Lung (tissue), 12 donors: Measurements from ENCODE around the gene DENND1A. TPM values are rescaled to one million over a fixed set of nuclear protein-coding genes. Genes with fewer than 3 reads are reported as not detected.

Source experiments
- ATAC-seq: fragments of 200-7000 bp; cut with Tn5 transposase; one replicate; pipeline ENCODE4 v1.9.1; 2020; ENCODE audit warnings: moderate number of reproducible peaks; ENCODE audit not compliant: insufficient read depth, low FRiP score
- DNase-seq, 3 donors: peaks; one replicate each; pipeline ENCODE4 v3.0.0-alpha.2; 2013 to 2017
- H3K27ac ChIP-seq, 2 donors: one replicate each; pipeline ENCODE4 v1.5.1; 2013; ENCODE audit warnings: mild to moderate bottlenecking in 2 of 2, moderate library complexity in 2 of 2, control low read depth in 1 of 2, inconsistent platforms in 1 of 2, low read depth in 1 of 2, low read length in 1 of 2
- H3K27me3 ChIP-seq, 3 donors: one replicate each; pipeline ENCODE4 v1.5.1; 2013; ENCODE audit warnings: low read length in 2 of 3; ENCODE audit not compliant: control insufficient read depth in 3 of 3, insufficient read depth in 3 of 3
- H3K36me3 ChIP-seq, 4 donors: one replicate each; pipeline ENCODE4 v1.5.1; 2013; ENCODE audit warnings: low read length in 4 of 4, mild to moderate bottlenecking in 1 of 4, moderate library complexity in 1 of 4; ENCODE audit not compliant: control insufficient read depth in 4 of 4, insufficient read depth in 4 of 4
- H3K4me1 ChIP-seq, 5 donors: one replicate each; pipeline ENCODE4 v1.5.1; 2013; ENCODE audit warnings: low read length in 5 of 5, mild to moderate bottlenecking in 2 of 5, moderate library complexity in 1 of 5; ENCODE audit not compliant: control insufficient read depth in 5 of 5, insufficient read depth in 5 of 5
- H3K4me3 ChIP-seq: one replicate; pipeline ENCODE4 v1.5.1; 2013; ENCODE audit warnings: mild to moderate bottlenecking, control low read depth, moderate library complexity
- H3K9ac ChIP-seq, 2 donors: one replicate each; pipeline ENCODE4 v1.5.1; 2013; ENCODE audit warnings: low read length in 2 of 2, control low read depth in 1 of 2; ENCODE audit not compliant: insufficient read depth in 1 of 2
- H3K9me3 ChIP-seq, 4 donors: one replicate each; pipeline ENCODE4 v1.5.1; 2013; ENCODE audit warnings: low read length in 3 of 4, mild to moderate bottlenecking in 1 of 4, moderate library complexity in 1 of 4; ENCODE audit not compliant: control insufficient read depth in 4 of 4, insufficient read depth in 3 of 4
- CTCF ChIP-seq: IDR thresholded peaks from 2 replicates; pipeline ENCODE4 v1.5.1; 2012; ENCODE audit warnings: mild to moderate bottlenecking; ENCODE audit errors: control extremely low read depth, extremely low read depth
- WGBS, 2 donors: extraction: QIAGEN DNeasy Blood & Tissue Kit; methylation state at CpG; one replicate each; pipeline ENCODE4 v1.1.7; 2013; 5-methylcytosine and 5-hydroxymethylcytosine counted together
- polyA plus RNA-seq, 2 donors: library from polyadenylated mRNA; stranded (reverse); fragments of 200-250 nt; gene quantifications; one replicate each; pipeline ENCODE4 v1.2.1, GENCODE V29; 2013
- total RNA-seq, 2 donors: library from RNA; depleted of rRNA in 1 of 2; stranded (reverse); fragments of >200 nt in 1 of 2; gene quantifications; one replicate each; pipeline ENCODE4 v1.2.1, GENCODE V29; 2014 to 2021
- donor health status: control.
- donor health status: control.
- donor health status: Bipolar disorder and iron deficiency.
- donor health status: healthy.
- donor health status: DM: yes; HTN: yes; CAD: no.

DENND1A gene
- total and polyA plus RNA-seq, 4 donors = 5.7 to 29.8 (median 14.5) TPM

- ATAC-seq (no peak), DNase-seq (no peak)
- H3K9me3 ChIP-seq = no peaks in the 10 kb centered on the region
- H3K4me3 ChIP-seq = no peak overlapping the region
- no peaks in the 10 kb centered on the region for H3K27me3 ChIP-seq
- H3K36me3 ChIP-seq = peaks cover 0 to 3% (median 0%) of the 10 kb centered on the region in 4 donors
- WGBS, 2 donors = 89 to 96% methylated on average over 6 of the region's 6 CpGs
- no peak for TF ChIP-seq CTCF
- H3K4me1 ChIP-seq = peaks cover 0 to 13% (median 0%) of the 10 kb centered on the region in 5 donors
- no peak overlapping the region for H3K27ac ChIP-seq
- no peak overlapping the region for H3K9ac ChIP-seq
Measured at GRCh38 chr9:123525424-123525823, 404.5 kb downstream of the DENND1A start.

DNA sequence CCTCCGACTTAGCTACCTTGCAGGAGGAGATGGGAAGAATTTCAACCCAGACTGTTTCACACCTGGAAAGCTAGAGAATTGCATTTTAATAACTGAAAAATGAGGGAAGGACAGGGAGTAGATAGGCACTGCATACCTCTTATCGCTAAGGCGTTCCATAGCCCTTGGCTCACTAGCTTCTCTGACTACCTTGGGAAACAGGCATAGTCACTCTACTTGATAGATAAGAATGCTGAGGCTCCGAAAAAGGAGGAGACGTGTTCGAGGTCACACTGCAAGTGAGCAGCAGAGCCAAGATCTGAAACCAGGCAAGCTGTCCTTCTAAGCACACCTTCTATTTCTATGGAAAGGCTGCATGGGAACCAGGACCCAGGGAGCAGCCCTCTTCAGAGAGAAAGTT is 405.1 kb downstream of the DENND1A start:
- ATAC-seq = no peak
- no peak overlapping the region for H3K9ac ChIP-seq
- no peaks in the 10 kb centered on the region for H3K36me3 ChIP-seq
- no peak overlapping the region for H3K27ac ChIP-seq
- no peaks in the 10 kb centered on the region for H3K27me3 ChIP-seq
- WGBS, 2 donors = 94 to 95% methylated on average over 6 of the region's 6 CpGs
- no peaks in the 10 kb centered on the region for H3K9me3 ChIP-seq
- DNase-seq = no peak
- peaks cover 0 to 13% (median 0%) of the 10 kb centered on the region in 5 donors for H3K4me1 ChIP-seq
- H3K4me3 ChIP-seq = no peak overlapping the region
- TF ChIP-seq CTCF = no peak

DNA sequence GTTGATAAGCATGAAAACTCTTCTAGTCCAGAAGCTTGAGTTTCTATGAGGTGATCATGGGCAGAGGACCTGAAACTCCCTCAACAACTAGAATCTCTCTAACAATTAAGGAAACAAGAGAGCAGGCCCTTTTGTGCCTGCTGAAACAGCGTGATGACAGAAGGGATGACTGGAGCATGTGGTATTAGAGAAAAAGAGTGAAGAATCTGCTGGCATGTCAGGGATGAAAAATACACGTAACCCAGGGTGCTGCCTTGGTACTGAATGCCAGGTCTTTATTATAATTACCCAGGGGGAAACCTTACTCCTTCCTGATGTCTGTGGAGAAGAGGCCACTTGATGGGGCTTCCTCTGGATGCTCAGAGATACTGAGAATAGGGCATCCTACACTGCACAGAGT is 406.1 kb downstream of the DENND1A start:
- DNase-seq (no peak), ATAC-seq (no peak)
- no peak for TF ChIP-seq CTCF
- Histone ChIP-seq H3K9ac (no peak overlapping the region), H3K27me3 (no peaks in the 10 kb centered on the region), H3K27ac (no peak overlapping the region), H3K4me3 (no peak overlapping the region), H3K36me3 (no peaks in the 10 kb centered on the region), H3K9me3 (no peaks in the 10 kb centered on the region), H3K4me1 (peaks cover 0 to 13% (median 0%) of the 10 kb centered on the region in 5 donors)
- WGBS, 2 donors = 97 to 98% methylated on average over 2 of the region's 2 CpGs

DNA sequence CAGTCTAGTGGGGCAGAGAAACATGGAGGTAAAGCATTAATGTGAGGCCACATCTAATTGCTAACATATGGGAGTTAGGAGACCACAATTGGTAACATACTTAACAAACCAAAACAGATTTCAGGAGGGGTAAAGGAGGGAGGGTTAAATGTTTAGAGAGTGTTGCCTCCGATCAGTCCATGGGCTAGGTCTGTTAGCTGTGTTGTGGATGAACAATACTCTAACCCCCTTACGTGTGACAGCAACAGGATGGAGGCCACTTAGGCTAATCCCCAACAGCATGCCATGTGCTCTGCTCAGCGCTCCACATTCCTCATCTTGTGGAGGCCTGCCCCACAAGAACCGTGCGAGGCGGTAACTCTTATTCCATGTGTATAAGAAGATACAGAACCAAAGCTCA is 406.9 kb downstream of the DENND1A start:
- H3K9me3 ChIP-seq = no peaks in the 10 kb centered on the region
- WGBS, 2 donors = 94 to 97% methylated on average over 6 of the region's 6 CpGs
- H3K4me3 ChIP-seq = no peak overlapping the region
- H3K27ac ChIP-seq = no peak overlapping the region
- DNase-seq = no peak
- ATAC-seq = no peak
- H3K27me3 ChIP-seq = no peaks in the 10 kb centered on the region
- no peaks in the 10 kb centered on the region for H3K36me3 ChIP-seq
- TF ChIP-seq CTCF = no peak
- no peak overlapping the region for H3K9ac ChIP-seq
- peaks cover 0 to 5% (median 0%) of the 10 kb centered on the region in 5 donors for H3K4me1 ChIP-seq
